BLaER1 (cell line): Measurements from ENCODE around the gene PRKG1.

Experiments
- H3K27ac ChIP-seq: shearing (Covaris generic); formaldehyde crosslinking; 2 replicates; pipeline ENCODE4 v1.8.1; 2022
- H3K27me3 ChIP-seq: shearing (Covaris generic); formaldehyde crosslinking; 2 replicates; pipeline ENCODE4 v1.8.1; 2022
- H3K36me3 ChIP-seq: shearing (Covaris generic); formaldehyde crosslinking; 2 replicates; pipeline ENCODE4 v1.8.1; 2022
- H3K4me1 ChIP-seq: shearing (Covaris generic); formaldehyde crosslinking; 2 replicates; pipeline ENCODE4 v1.8.1; 2022
- H3K4me2 ChIP-seq: shearing (Covaris generic); formaldehyde crosslinking; 2 replicates; pipeline ENCODE4 v1.8.1; 2022
- H3K4me3 ChIP-seq: shearing (Covaris generic); formaldehyde crosslinking; 2 replicates; pipeline ENCODE4 v1.8.1; 2022
- H3K9ac ChIP-seq: shearing (Covaris generic); formaldehyde crosslinking; 2 replicates; pipeline ENCODE4 v1.8.1; 2022
- H3K9me3 ChIP-seq: shearing (Covaris generic); formaldehyde crosslinking; 2 replicates; pipeline ENCODE4 v1.8.1; 2022
- H4K20me1 ChIP-seq: shearing (Covaris generic); formaldehyde crosslinking; 2 replicates; pipeline ENCODE4 v1.8.1; 2022
- Cebpa-rat ChIP-seq: shearing (Covaris generic); IDR thresholded peaks from 2 replicates; pipeline ENCODE4 v1.8.1; 2022

PRKG1 gene

GRCh38 chr10:52043811-52044210 lies 969.5 kb downstream of the PRKG1 start:
- H3K4me1 ChIP-seq = no peaks in the 10 kb centered on the region

GRCh38 chr10:52048051-52048450 lies 973.8 kb downstream of the PRKG1 start:
- H4K20me1 ChIP-seq = no peaks in the 10 kb centered on the region
- no peak overlapping the region for H3K4me2 ChIP-seq
- H3K9ac ChIP-seq = no peak overlapping the region
- H3K27me3 ChIP-seq = no peaks in the 10 kb centered on the region
- H3K4me1 ChIP-seq = no peaks in the 10 kb centered on the region
- H3K27ac ChIP-seq = no peak overlapping the region
- H3K36me3 ChIP-seq = no peaks in the 10 kb centered on the region
- H3K4me3 ChIP-seq = no peak overlapping the region
- no peak for TF ChIP-seq Cebpa-rat
- H3K9me3 ChIP-seq = no peaks in the 10 kb centered on the region

More at GRCh38 chr10:52043811-52044210, 969.5 kb downstream of the PRKG1 start:
- Histone ChIP-seq H3K4me2 (no peak overlapping the region), H3K27me3 (no peaks in the 10 kb centered on the region), H3K27ac (no peak overlapping the region), H3K4me3 (no peak overlapping the region), H4K20me1 (no peaks in the 10 kb centered on the region), H3K9ac (no peak overlapping the region), H3K36me3 (no peaks in the 10 kb centered on the region), H3K9me3 (no peaks in the 10 kb centered on the region)
- TF ChIP-seq Cebpa-rat = no peak

- TF ChIP-seq Cebpa-rat = no peak
- no peak overlapping the region for H3K9ac ChIP-seq
- H3K36me3 ChIP-seq = no peaks in the 10 kb centered on the region
- H4K20me1 ChIP-seq = no peaks in the 10 kb centered on the region
- no peaks in the 10 kb centered on the region for H3K4me1 ChIP-seq
- H3K27ac ChIP-seq = no peak overlapping the region
- no peaks in the 10 kb centered on the region for H3K9me3 ChIP-seq
- H3K4me2 ChIP-seq = no peak overlapping the region
- H3K4me3 ChIP-seq = no peak overlapping the region
- no peaks in the 10 kb centered on the region for H3K27me3 ChIP-seq
Measured at GRCh38 chr10:52050429-52051047, 976.3 kb downstream of the PRKG1 start.

GRCh38 chr10:52053497-52053896 lies 979.2 kb downstream of the PRKG1 start:
- no peak overlapping the region for H3K4me3 ChIP-seq
- no peak overlapping the region for H3K27ac ChIP-seq
- no peaks in the 10 kb centered on the region for H3K4me1 ChIP-seq
- no peak for TF ChIP-seq Cebpa-rat
- H3K4me2 ChIP-seq = no peak overlapping the region
- no peaks in the 10 kb centered on the region for H3K9me3 ChIP-seq
- H3K27me3 ChIP-seq = no peaks in the 10 kb centered on the region
- no peaks in the 10 kb centered on the region for H3K36me3 ChIP-seq
- no peak overlapping the region for H3K9ac ChIP-seq
- H4K20me1 ChIP-seq = no peaks in the 10 kb centered on the region

- no peak overlapping the region for H3K27ac ChIP-seq
Measured at GRCh38 chr10:52056291-52056690, 982.0 kb downstream of the PRKG1 start.

GRCh38 chr10:52059089-52059488 lies 984.8 kb downstream of the PRKG1 start:
- no peak for TF ChIP-seq Cebpa-rat
- Histone ChIP-seq H3K4me1 (no peaks in the 10 kb centered on the region), H3K9ac (no peak overlapping the region), H3K4me3 (no peak overlapping the region), H3K27ac (no peak overlapping the region), H3K9me3 (no peaks in the 10 kb centered on the region), H3K27me3 (no peaks in the 10 kb centered on the region), H3K36me3 (no peaks in the 10 kb centered on the region), H3K4me2 (no peak overlapping the region), H4K20me1 (no peaks in the 10 kb centered on the region)

More at GRCh38 chr10:52056291-52056690, 982.0 kb downstream of the PRKG1 start:
- Histone ChIP-seq H3K27me3 (no peaks in the 10 kb centered on the region), H3K9ac (no peak overlapping the region), H4K20me1 (no peaks in the 10 kb centered on the region), H3K4me1 (no peaks in the 10 kb centered on the region), H3K4me3 (no peak overlapping the region), H3K4me2 (no peak overlapping the region), H3K9me3 (no peaks in the 10 kb centered on the region), H3K36me3 (no peaks in the 10 kb centered on the region)
- no peak for TF ChIP-seq Cebpa-rat

GRCh38 chr10:52063159-52063558 lies 988.9 kb downstream of the PRKG1 start:
- Histone ChIP-seq H3K4me2 (no peak overlapping the region), H3K4me1 (no peaks in the 10 kb centered on the region), H3K9ac (no peak overlapping the region), H3K4me3 (no peak overlapping the region), H3K9me3 (no peaks in the 10 kb centered on the region), H3K27me3 (no peaks in the 10 kb centered on the region), H4K20me1 (no peaks in the 10 kb centered on the region), H3K36me3 (no peaks in the 10 kb centered on the region), H3K27ac (no peak overlapping the region)
- TF ChIP-seq Cebpa-rat = no peak

- Histone ChIP-seq H3K36me3 (no peaks in the 10 kb centered on the region), H3K4me1 (no peaks in the 10 kb centered on the region), H4K20me1 (no peaks in the 10 kb centered on the region), H3K27me3 (no peaks in the 10 kb centered on the region), H3K9me3 (no peaks in the 10 kb centered on the region), H3K9ac (no peak overlapping the region), H3K4me3 (no peak overlapping the region), H3K27ac (no peak overlapping the region), H3K4me2 (no peak overlapping the region)
- no peak for TF ChIP-seq Cebpa-rat
Measured at GRCh38 chr10:52064084-52064845, 990.0 kb downstream of the PRKG1 start.

- H3K4me2 ChIP-seq = no peak overlapping the region
- H3K36me3 ChIP-seq = no peaks in the 10 kb centered on the region
- H4K20me1 ChIP-seq = no peaks in the 10 kb centered on the region
- no peak overlapping the region for H3K27ac ChIP-seq
- no peak overlapping the region for H3K4me3 ChIP-seq
- H3K27me3 ChIP-seq = no peaks in the 10 kb centered on the region
- no peak overlapping the region for H3K9ac ChIP-seq
- TF ChIP-seq Cebpa-rat = no peak
- no peaks in the 10 kb centered on the region for H3K9me3 ChIP-seq
- no peaks in the 10 kb centered on the region for H3K4me1 ChIP-seq
Measured at GRCh38 chr10:52066383-52066782, 992.1 kb downstream of the PRKG1 start.

- Histone ChIP-seq H3K36me3 (no peaks in the 10 kb centered on the region), H3K9ac (no peak overlapping the region), H3K27me3 (no peaks in the 10 kb centered on the region), H4K20me1 (no peaks in the 10 kb centered on the region), H3K4me2 (no peak overlapping the region), H3K4me3 (no peak overlapping the region), H3K27ac (no peak overlapping the region), H3K9me3 (no peaks in the 10 kb centered on the region), H3K4me1 (no peaks in the 10 kb centered on the region)
- TF ChIP-seq Cebpa-rat = no peak
Measured at GRCh38 chr10:52068485-52068884, 994.2 kb downstream of the PRKG1 start.
